GM12872 (cell line): Measurements from ENCODE around the gene BLM.

Experiments
- CTCF ChIP-seq: IDR thresholded peaks from 3 replicates; pipeline ENCODE4 v1.5.1; 2011; ENCODE audit warnings: low read depth, mild to moderate bottlenecking, low read length, moderate library complexity; ENCODE audit not compliant: insufficient read depth

Gene BLM

DNA sequence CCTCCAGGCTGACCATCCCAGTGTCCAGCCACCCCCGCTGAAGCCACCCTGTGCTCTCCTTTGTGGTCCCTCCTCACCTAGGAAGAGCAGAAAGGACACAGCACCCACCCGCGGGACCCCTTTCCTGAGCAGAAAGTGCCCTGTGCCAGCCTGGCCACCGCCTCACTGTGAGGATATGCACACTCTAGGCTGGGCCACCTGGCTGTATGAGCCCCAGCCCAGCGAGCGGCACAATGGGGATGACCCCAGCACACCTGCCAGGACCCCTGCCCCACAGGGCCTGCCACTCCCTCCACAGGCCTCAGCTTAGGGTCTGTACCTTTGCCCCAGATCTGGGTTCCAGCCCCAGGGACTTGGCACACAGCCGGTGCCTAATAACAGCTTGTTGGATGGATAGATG lies 103.3 kb downstream of the BLM start:
- no peak for TF ChIP-seq CTCF

DNA sequence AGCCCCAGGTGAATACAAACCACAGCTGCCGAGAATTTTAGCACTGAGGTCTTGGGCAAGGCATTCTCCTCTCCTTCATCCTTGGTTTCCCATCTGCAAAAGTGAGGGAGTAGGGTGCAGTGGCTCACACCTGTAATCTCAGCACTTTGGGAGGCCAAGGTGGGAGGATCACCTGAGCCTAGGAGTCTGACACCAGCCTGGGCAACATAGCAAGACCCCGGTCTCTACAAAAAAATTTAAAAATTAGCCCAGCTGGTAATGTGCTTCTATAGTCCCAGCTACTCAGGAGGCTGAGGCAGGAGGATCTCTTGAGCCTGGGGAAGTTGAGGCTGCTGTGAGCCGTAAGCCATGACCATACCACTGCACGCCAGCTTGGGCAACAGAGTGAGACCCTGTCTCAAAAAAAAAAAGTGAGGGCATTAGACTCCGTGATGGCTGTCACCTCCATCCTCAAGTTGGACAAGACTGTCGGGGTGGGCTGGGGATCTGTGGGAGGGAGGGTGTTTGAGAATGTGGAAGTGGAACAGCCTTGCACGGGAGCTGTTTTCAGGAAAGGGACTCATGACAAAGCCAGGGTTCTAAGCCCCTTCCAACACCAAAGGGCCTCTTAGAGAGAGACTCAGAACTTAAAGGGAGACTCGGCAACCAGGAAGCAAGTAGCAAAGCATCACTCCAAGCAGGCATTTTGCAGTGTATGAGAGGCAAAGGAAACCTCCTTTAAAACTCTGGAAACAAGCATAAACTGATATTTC lies 105.2 kb downstream of the BLM start:
- TF ChIP-seq CTCF, result no peak

DNA sequence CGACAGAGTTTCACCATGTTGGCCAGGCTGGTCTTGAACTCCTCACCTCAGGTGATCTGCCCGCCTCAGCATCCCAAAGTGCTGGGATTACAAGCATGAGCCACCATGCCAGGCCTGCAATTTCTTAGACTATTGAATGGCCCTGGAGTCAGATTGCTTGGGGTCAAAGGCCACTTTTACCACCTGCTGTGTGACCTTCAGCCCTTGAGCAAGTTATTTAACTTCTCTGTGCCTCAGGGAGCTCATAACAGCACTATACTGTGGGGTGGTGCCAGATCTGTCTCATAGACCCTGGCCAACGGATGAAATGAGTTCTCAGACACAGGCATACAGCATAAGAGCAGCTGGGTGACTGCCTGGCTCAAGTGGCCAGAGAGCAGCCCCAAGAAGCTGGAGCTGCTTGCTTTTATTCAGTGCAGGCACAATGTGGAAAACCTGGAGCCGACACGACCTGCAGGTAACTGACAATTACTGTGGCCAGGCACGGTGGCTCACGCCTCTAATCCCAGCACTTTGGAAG lies 106.4 kb downstream of the BLM start:
- TF ChIP-seq CTCF, result no peak

DNA sequence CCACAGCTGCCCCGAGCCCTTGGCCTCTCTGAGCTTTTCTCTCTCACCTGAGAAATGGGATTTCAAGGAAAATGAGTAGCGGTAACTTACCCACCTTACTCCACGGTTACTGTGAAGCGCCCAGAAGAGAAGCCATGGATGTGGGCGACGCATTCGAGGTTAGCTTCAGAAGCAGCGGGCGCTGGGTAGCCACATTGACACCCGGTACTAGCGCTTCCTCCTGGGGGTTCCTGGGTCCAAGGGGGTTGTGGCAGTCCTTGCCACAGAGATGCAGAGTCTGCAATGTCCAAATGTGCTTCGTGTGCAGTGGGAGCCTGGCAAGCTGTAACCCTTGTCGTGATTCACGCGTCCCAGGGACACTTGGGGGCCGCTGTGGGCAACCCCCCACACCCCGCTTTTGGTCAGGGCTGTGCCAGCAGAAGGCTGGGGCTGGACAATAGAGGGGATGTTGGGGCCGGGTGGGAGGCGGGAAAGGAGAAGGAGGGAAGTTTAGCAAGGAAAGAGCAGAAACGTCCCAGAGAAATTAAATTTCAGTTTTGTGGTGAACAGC lies 109.8 kb downstream of the BLM start:
- no peak for TF ChIP-seq CTCF

GRCh38 chr15:90828111-90828510 lies 111.0 kb downstream of the BLM start:
- no peak for TF ChIP-seq CTCF

DNA sequence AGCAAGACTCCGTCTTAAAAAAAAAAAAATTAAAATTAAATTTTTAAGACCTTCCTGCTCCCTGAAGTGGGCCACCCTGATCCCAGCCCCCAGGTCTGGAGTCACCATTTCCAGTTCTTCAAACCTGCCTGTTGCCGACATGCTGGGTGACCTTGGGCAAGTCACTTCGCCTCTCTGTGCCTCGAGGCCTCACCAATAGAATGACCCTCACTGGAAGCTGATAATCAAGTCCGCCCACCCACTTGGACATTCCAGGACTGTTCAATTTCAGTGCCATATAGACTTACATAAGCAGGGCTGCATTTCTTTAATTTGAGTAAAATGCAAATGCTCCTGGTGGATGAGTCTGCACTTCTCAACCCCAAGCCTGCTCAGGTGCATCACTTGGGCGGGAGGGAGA lies 112.0 kb downstream of the BLM start:
- TF ChIP-seq CTCF, result no peak

- no peak for TF ChIP-seq CTCF
Observed at GRCh38 chr15:90829942-90830440, 112.8 kb downstream of the BLM start.
